SHP77 (cell line): ENCODE results near the gene ARID3A.

Experiments used
- DNase-seq, 2 experiments: peaks; one replicate each; lab custom pipeline; 2025; lab: John Stamatoyannopoulos, UW

ARID3A gene

GRCh38 chr19:991174-991931 lies 65.5 kb downstream of the ARID3A start:
- no peak for DNase-seq

GRCh38 chr19:991932-992669 lies 66.3 kb downstream of the ARID3A start:
- no peak for DNase-seq

GRCh38 chr19:992670-993055 lies 66.8 kb downstream of the ARID3A start:
- no peak for DNase-seq

- no peak for DNase-seq
Observed at GRCh38 chr19:993361-993830, 67.6 kb downstream of the ARID3A start.

GRCh38 chr19:993831-994393 lies 68.1 kb downstream of the ARID3A start:
- no peak for DNase-seq

- DNase-seq, result no peak
Observed at GRCh38 chr19:994516-994915, 68.7 kb downstream of the ARID3A start.

- DNase-seq, result peak; percentile 63 to 82
Observed at GRCh38 chr19:995051-995827, 69.4 kb downstream of the ARID3A start.

GRCh38 chr19:996051-996838 lies 70.4 kb downstream of the ARID3A start:
- peak; percentile 22 to 66 for DNase-seq

- DNase-seq, result no peak
Observed at GRCh38 chr19:998064-998463, 72.2 kb downstream of the ARID3A start.

- DNase-seq, result no peak
Observed at GRCh38 chr19:999379-999719, 73.5 kb downstream of the ARID3A start.

- DNase-seq, result no peak
Observed at GRCh38 chr19:1000095-1000494, 74.3 kb downstream of the ARID3A start, which contains the start of gene GRIN3B. Gene GRIN3B, plus strand, starts transcription at chr19:1000419. Its CDS starts 19 bp downstream, at chr19:1000438.

- DNase-seq, result no peak
Observed at GRCh38 chr19:1000591-1001537, 75.0 kb downstream of the ARID3A start.

- no peak for DNase-seq
Observed at GRCh38 chr19:1001538-1002166, 75.8 kb downstream of the ARID3A start.

- no peak for DNase-seq
Observed at GRCh38 chr19:1002600-1002999, 76.8 kb downstream of the ARID3A start.

- DNase-seq, result no peak
Observed at GRCh38 chr19:1003283-1003682, 77.4 kb downstream of the ARID3A start.

GRCh38 chr19:1004204-1004802 lies 78.5 kb downstream of the ARID3A start:
- no peak for DNase-seq

GRCh38 chr19:1004803-1005664 lies 79.2 kb downstream of the ARID3A start:
- no peak for DNase-seq

- no peak for DNase-seq
Observed at GRCh38 chr19:1006711-1007398, 81.0 kb downstream of the ARID3A start.
